Transverse colon (tissue), 4 donors: ENCODE data around the gene FMC1. TPM values are rescaled to one million over a fixed set of nuclear protein-coding genes. Genes with fewer than 3 reads are reported as not detected.

Experiments used
- DNase-seq: peaks from one replicate; pipeline ENCODE4 v3.0.0-alpha.2; 2019
- H3K27ac ChIP-seq, 4 donors: fragments of 200-600 bp; sonication (generic); 2 replicates each; pipeline ENCODE4 v1.5.1; 2016 to 2018; ENCODE audit warnings: inconsistent platforms in 4 of 4
- H3K27me3 ChIP-seq: fragments of 200-600 bp; sonication (generic); 2 replicates; pipeline ENCODE4 v1.5.1; 2017; ENCODE audit warnings: inconsistent platforms
- H3K36me3 ChIP-seq, 4 donors: fragments of 200-600 bp; sonication (generic); 2 replicates each; pipeline ENCODE4 v1.5.1; 2017 to 2019; ENCODE audit warnings: inconsistent platforms in 4 of 4
- H3K4me1 ChIP-seq, 4 donors: fragments of 200-600 bp; sonication (generic); 2 replicates each; pipeline ENCODE4 v1.5.1; 2017 to 2020; ENCODE audit warnings: inconsistent platforms in 4 of 4
- H3K4me3 ChIP-seq, 4 donors: fragments of 200-600 bp; sonication (generic); 1 replicate in 1 of 4; 2 replicates in 3 of 4; pipeline versions ENCODE4 v1.5.1 to v1.6.1; 2017 to 2019; ENCODE audit warnings: inconsistent platforms in 4 of 4
- H3K9me3 ChIP-seq, 2 donors: fragments of 200-600 bp; sonication (generic); 2 replicates each; pipeline ENCODE4 v1.5.1; 2017 to 2019; ENCODE audit warnings: inconsistent platforms in 2 of 2
- EP300 ChIP-seq: sonication (generic); formaldehyde crosslinking; IDR thresholded peaks from one replicate; pipeline ENCODE4 v1.6.1; 2017; ENCODE audit warnings: antibody characterized with exemption, low read depth
- POLR2A ChIP-seq: fragments of 450-650 bp; IDR thresholded peaks from one replicate; pipeline ENCODE4 v1.6.1; 2016; ENCODE audit warnings: antibody characterized with exemption, mild to moderate bottlenecking, moderate library complexity
- POLR2AphosphoS5 ChIP-seq, 3 donors: sonication (generic); formaldehyde crosslinking; IDR thresholded peaks; one replicate each; pipeline ENCODE4 v1.6.1; 2016; ENCODE audit warnings: antibody characterized with exemption in 3 of 3
- WGBS, 2 donors: methylation state at CpG; one replicate each; pipeline ENCODE4 v1.1.5; 2018; ENCODE audit warnings: low coverage in 1 of 2; 5-methylcytosine and 5-hydroxymethylcytosine counted together
- in situ Hi-C, 4 donors: fragments of 200-750 bp; cut with MboI; loops; one replicate each; pipeline versions ENCODE4 v1.15.0 to v1.15.1; 2017; ENCODE audit warnings: low sequenced_read_pairs in 3 of 4, low pct_ligation_motif_present in 1 of 4, low pct_unique_long_range_greater_than_20kb in 1 of 4
- intact Hi-C: fragments of 100-400 bp; cut with DNase I; formaldehyde crosslinking; loops from one replicate; pipeline ENCODE4 v1.15.1; 2023; ENCODE audit warnings: low total_unique reads
- total RNA-seq, 4 donors: library from RNA; depleted of rRNA; stranded (reverse); fragments of >200 nt; gene quantifications; one replicate each; pipeline ENCODE4 v1.1.0, GENCODE V29; 2016
- TF ChIP-seq, protein P1 (sequence below), 5 experiments: fragments of 200-600 bp in 3 of 5; fragments of 450-650 bp in 2 of 5; sonication (generic) in 3 of 5; IDR thresholded peaks; 1 replicate in 2 of 5; 2 replicates in 3 of 5; pipeline ENCODE4 v1.5.1; 2016 to 2017; ENCODE audit warnings: antibody characterized with exemption in 5 of 5, inconsistent platforms in 3 of 5, mild to moderate bottlenecking in 2 of 5, moderate library complexity in 1 of 5

FMC1 gene
- total RNA-seq, 4 donors from 2014 or later, result 7.3 to 21.6 TPM; not detected in 2

DNA sequence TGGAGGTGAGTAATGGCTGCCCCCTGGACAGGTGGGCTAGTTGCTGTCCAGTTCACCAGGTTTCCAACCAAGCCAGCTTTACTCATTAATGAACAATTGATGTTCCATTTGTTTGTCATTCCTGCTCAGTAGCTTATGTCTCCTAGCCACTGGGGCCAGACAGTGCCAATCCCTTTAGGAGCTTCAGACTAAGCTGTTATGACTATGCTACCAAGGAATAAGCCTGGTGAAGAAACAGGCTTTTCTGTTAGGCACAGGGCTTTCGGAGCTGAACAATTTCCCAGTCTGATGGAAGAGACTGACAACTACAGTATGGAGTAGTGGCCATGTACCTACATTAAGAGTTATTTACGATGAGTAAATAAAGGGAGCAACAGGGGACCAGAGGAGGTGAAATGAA is 2.1 kb upstream of the FMC1 start:
- in situ Hi-C loops (no loop called here), intact Hi-C loops (no loop called here)
- no peak for DNase-seq
- Histone ChIP-seq H3K36me3 (no peaks in the 10 kb centered on the region), H3K9me3 (no peaks in the 10 kb centered on the region), H3K27ac (no peak overlapping the region), H3K4me1 (peaks cover 6 to 12% (median 6%) of the 10 kb centered on the region in 4 donors), H3K4me3 (no peak overlapping the region), H3K27me3 (no peaks in the 10 kb centered on the region)
- no peak for TF ChIP-seq POLR2A
- TF ChIP-seq, protein P1, sequence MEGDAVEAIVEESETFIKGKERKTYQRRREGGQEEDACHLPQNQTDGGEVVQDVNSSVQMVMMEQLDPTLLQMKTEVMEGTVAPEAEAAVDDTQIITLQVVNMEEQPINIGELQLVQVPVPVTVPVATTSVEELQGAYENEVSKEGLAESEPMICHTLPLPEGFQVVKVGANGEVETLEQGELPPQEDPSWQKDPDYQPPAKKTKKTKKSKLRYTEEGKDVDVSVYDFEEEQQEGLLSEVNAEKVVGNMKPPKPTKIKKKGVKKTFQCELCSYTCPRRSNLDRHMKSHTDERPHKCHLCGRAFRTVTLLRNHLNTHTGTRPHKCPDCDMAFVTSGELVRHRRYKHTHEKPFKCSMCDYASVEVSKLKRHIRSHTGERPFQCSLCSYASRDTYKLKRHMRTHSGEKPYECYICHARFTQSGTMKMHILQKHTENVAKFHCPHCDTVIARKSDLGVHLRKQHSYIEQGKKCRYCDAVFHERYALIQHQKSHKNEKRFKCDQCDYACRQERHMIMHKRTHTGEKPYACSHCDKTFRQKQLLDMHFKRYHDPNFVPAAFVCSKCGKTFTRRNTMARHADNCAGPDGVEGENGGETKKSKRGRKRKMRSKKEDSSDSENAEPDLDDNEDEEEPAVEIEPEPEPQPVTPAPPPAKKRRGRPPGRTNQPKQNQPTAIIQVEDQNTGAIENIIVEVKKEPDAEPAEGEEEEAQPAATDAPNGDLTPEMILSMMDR (IDR thresholded peaks at IDR 0.05), result no peak
- no peak for TF ChIP-seq EP300
- TF ChIP-seq POLR2AphosphoS5 (IDR thresholded peaks at IDR 0.05), result no peak
- 95 to 100% methylated on average over 1 to 2 of the region's 2 CpGs for WGBS, 2 donors

DNA sequence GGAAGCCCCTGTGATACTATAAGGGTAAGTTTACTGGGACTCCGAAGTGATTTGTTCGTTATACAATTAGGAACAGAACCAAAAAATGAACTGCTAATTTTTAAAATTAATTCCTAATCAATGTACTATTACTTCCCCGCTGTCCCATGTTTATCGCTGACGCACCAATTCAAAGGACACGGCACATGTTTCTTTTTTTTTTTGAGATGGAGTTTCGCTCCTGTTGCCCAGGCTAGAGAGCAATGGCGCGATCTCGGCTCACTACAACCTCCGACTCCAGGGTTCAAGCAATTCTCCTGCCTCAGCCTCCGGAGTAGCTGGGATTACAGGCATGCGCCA is 1.5 kb upstream of the FMC1 start:
- intact Hi-C loops, result no loop called here
- no peak for DNase-seq
- in situ Hi-C loops, result no loop called here
- Histone ChIP-seq H3K9me3 (no peaks in the 10 kb centered on the region), H3K27ac (peak overlapping the region; percentile 98 to 100 (median 99)), H3K4me3 (peak overlapping the region; percentile 1 to 90 (median 80)), H3K36me3 (no peaks in the 10 kb centered on the region), H3K27me3 (no peaks in the 10 kb centered on the region), H3K4me1 (peaks cover 6 to 12% (median 6%) of the 10 kb centered on the region in 4 donors)
- TF ChIP-seq, protein P1 (IDR thresholded peaks at IDR 0.05), result no peak
- TF ChIP-seq EP300 (no peak), POLR2AphosphoS5 (IDR thresholded peaks at IDR 0.05) (no peak), POLR2A (no peak)
- WGBS, 2 donors, result 86% methylated on average over 11 to 13 of the region's 13 CpGs

DNA sequence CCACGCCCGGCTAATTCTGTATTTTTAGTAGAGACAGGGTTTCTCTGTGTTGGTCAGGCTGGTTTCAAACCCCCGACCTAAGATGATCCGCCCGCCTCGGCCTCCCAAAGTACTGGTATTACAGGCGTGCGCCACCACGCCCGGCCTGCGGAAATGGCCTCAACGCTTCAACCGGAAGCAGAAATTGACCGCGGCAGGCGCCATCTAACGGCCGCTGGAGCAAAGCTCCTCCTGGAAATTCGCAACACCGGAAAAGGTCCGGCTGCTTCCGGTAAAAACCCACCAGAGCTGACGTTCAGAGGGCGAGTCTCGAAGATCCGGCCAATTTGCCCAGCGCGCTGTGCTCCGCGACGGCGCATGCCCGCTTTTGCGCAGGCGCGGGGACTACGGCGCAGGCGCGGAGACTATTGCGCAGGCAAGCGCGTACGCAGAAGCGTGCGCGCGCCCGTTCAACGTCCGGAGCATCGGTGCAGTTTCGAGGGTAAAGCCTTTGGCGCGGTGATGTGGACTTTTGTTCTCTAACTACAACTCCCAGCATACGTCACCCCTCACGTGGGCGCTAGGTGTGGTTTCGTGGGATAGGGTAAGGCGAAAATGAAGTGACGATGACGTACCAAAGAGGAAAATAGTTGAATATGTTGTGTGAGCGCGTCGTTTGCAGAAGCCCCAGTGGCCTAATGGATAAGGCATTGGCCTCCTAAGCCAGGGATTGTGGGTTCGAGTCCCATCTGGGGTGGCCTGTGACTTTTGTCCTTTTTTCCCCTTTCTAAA is 915 bp upstream of the FMC1 start:
- WGBS, 2 donors, result 3% methylated on average over 66 of the region's 66 CpGs; no CpG with 5 or more reads in 1 of the 2 donors
- Histone ChIP-seq H3K36me3 (no peaks in the 10 kb centered on the region), H3K27me3 (no peaks in the 10 kb centered on the region), H3K4me1 (peaks cover 6 to 12% (median 6%) of the 10 kb centered on the region in 4 donors), H3K9me3 (no peaks in the 10 kb centered on the region), H3K4me3 (peak overlapping the region; percentile 73 to 90 (median 80)), H3K27ac (peak overlapping the region; percentile 98 to 100 (median 99))
- intact Hi-C loops, result no loop called here
- TF ChIP-seq POLR2A (peak; percentile 24), EP300 (peak; percentile 54), POLR2AphosphoS5 (IDR thresholded peaks at IDR 0.05) (peak; percentile 75 to 81 (median 75))
- TF ChIP-seq, protein P1 (IDR thresholded peaks at IDR 0.05), result peak; percentile 60 to 88 (median 75)
- peak; percentile 99 for DNase-seq
- in situ Hi-C loops, result no loop called here

DNA sequence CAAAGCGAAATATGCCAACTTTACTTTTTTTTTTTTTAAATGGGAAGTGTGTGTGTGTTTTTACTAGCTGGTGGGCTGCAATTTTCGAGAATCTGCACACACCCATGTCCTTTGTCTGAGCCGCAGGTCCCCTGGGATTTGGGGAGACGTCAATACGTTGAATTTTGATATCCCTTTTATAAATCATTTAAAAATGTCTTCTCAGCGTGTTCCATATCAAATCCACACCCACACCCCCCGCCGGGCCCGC is 404 bp upstream of the FMC1 start:
- TF ChIP-seq POLR2A (no peak), EP300 (no peak), POLR2AphosphoS5 (IDR thresholded peaks at IDR 0.05) (no peak)
- TF ChIP-seq, protein P1 (IDR thresholded peaks at IDR 0.05), result no peak
- in situ Hi-C loops (no loop called here), intact Hi-C loops (no loop called here)
- Histone ChIP-seq H3K27me3 (no peaks in the 10 kb centered on the region), H3K4me3 (peak overlapping the region; percentile 73 to 90 (median 80)), H3K27ac (peak overlapping the region; percentile 98 to 100 (median 99)), H3K36me3 (peaks cover 0 to 5% (median 0%) of the 10 kb centered on the region in 4 donors), H3K9me3 (no peaks in the 10 kb centered on the region), H3K4me1 (peaks cover 6 to 12% (median 6%) of the 10 kb centered on the region in 4 donors)
- 0 to 1% methylated on average over 5 to 9 of the region's 9 CpGs for WGBS, 2 donors
- DNase-seq, result no peak
